HG03135 (cell line): Measurements from ENCODE around the gene GRID1.
"Not testable (repeated sequence)": the region's sequence is repeated elsewhere in the genome, so short reads cannot be mapped to it uniquely, and the experiment has no call there.

Experiments used
- ATAC-seq: cut with Tn5 transposase; IDR thresholded peaks from one replicate; pipeline ENCODE4 v1.9.1; 2021; ENCODE audit warnings: mild to moderate bottlenecking, moderate library complexity; ENCODE audit not compliant: unreplicated experiment

The GRID1 gene

GRCh38 chr10:86122646-86123045, 243.9 kb downstream of the GRID1 start:
- no peak for ATAC-seq

- ATAC-seq, result no peak
Observed at GRCh38 chr10:86121200-86121599, 245.4 kb downstream of the GRID1 start.

GRCh38 chr10:86117051-86117450, 249.5 kb downstream of the GRID1 start:
- ATAC-seq, result no peak

DNA sequence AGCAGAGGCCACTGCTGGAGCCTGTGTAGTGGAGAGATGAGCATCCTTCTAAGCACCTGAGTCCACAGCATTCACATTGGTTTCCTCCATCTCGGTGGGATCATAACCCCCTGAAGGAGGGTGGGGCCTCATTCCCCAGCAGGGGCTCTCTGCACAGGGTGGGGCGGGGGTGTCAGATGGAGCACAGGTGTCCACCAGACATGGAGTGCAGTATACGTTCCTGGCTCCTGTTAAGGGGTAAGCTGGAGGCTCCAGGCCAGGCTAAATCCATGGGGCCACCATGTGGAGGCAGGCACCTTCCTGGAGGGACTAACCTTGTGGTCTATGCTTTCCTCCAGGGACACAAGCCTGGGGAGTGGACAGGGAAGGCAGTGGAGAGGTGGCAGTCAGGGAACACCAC, 252.6 kb downstream of the GRID1 start:
- ATAC-seq, result no peak

- ATAC-seq, result no peak
Observed at GRCh38 chr10:86113501-86113900, 253.1 kb downstream of the GRID1 start.

GRCh38 chr10:86113044-86113443, 253.6 kb downstream of the GRID1 start:
- no peak for ATAC-seq

- ATAC-seq, result no peak
Observed at GRCh38 chr10:86111902-86112545, 254.6 kb downstream of the GRID1 start.

- ATAC-seq, result no peak
Observed at GRCh38 chr10:86110156-86110786, 256.3 kb downstream of the GRID1 start.

- ATAC-seq, result no peak
Observed at GRCh38 chr10:86109421-86109820, 257.2 kb downstream of the GRID1 start.

- ATAC-seq, result no peak
Observed at GRCh38 chr10:86108696-86109095, 257.9 kb downstream of the GRID1 start.

DNA sequence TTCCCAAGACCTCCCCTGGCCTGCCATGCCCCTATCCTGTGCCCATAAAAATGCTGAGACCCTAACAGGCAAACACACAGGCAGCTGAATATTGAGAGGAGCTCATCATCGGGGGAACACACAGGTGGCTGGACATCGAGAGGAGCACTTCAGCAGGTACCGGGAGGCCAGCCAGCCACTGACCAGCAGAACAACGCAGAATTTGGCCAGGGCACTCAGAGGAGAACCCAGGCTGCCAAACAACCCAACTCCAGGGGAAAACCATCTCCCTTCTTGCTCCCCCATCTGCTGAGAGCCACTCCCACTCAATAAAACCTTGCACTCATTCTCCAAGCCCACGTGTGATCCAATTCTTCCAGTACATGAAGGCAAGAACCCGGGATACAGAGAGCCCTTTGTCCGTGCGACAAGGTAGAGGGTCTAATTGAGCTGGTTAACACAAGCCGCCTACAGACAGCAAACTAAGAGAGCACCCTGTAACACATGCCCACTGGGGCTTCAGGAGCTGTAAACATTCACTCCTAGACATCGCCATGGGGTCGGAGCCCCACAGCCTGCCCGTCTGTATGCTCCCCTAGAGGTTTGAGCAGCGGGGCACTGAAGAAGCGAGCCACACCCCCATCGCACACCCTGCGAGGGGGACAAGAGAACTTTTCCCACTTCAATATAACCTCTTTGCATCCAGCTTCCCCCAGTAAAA, 258.8 kb downstream of the GRID1 start:
- ATAC-seq, result not testable (repeated sequence)

DNA sequence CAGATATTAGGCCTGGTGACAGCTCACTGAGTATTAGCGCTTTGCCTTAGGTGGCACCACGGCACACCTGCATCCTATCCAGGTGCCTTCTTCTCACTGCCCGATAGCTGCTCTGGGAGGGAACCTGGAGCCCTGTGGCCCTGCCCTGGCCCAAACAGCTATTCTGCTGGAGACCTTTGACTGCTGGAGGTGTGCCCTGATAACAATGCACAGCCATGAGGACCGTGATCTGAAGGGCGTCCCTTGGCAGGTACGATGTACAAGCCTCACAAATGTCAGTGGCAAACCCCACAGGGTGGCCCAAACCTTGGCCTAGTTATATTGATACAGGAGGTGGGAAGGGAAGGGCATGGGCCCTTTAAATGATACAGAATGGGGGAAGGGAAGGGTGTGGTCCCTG, 259.5 kb downstream of the GRID1 start:
- no peak for ATAC-seq

DNA sequence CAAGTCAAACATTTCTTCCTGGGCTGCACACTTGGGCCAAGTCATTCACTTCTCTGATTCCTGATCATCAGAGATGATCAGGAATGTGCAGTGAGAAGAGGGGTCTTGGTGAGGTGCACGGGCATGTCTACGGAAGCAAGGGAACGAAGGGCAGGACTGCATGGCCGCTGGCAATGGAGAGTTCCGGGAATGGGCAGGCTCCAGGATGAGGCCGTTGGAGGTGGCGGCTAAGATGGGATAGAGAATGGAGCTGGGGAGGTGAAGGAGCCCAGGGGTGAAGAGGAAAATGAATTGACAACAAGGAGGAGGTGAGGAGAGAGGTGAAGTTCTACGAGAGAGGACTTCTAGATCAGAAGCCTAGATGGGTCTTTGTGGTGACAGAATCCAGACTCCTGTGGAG, 260.0 kb downstream of the GRID1 start:
- no peak for ATAC-seq

GRCh38 chr10:86105640-86106039, 261.0 kb downstream of the GRID1 start:
- no peak for ATAC-seq

GRCh38 chr10:86105181-86105580, 261.4 kb downstream of the GRID1 start:
- ATAC-seq, result no peak

DNA sequence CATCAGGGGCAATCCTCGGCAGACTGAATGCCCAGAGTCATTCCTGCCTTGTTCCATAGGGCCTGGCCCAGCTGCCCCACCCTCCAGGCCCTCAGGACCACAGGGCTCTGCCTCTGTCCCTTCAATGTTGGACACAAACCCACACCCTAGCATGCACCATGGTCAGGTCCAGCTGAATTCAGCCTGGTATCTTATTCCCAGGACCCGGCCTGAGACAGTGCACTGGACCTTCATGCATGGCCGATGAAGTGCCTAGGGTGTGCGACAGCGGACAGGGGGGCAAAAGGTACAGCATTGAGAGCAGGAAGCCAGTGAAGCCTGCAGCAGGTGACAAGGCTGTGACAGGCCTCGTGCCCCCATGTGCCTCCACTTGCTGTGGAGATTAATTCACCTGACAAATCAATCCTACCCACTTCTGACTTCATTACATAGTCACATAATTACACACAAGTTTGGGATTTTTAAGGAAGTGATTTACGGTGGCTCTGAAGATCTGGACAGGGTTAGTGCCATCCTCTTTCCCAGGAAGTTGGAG, 261.9 kb downstream of the GRID1 start:
- ATAC-seq, result no peak

- no peak for ATAC-seq
Observed at GRCh38 chr10:86104156-86104555, 262.4 kb downstream of the GRID1 start.

DNA sequence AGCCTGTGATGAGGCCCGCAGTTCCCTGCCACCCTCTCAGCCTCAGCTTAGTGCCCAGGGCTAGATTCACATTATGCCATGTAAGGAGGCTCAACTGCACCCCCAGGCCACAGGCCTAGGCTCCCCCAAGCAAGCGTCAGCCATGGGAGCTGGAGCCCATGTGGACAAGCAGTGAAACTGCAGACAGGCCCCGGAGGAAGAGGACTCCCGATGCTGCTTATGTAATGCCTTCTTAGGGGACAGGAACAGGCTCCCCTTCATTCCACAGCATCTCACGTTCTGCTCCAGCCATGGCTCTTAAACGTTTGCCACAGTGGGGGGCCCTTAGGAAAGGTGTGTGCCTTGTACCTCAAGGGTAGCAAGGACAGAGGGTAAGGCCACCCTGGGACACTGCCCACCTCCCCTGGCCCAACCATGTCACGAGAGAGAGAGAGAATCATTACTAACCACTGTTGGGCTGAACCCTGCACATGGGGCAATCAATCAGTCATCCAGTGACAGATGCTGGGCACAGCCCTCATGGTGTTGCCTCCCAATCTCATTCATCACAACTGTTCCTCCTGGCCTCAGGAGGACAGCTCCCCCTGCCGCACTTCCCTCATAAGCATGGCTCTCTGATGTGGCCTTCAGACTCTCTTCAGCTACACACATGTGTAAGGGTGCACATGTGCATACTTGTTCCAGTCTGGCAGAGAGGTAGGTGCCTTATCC, 263.0 kb downstream of the GRID1 start:
- ATAC-seq, result no peak

DNA sequence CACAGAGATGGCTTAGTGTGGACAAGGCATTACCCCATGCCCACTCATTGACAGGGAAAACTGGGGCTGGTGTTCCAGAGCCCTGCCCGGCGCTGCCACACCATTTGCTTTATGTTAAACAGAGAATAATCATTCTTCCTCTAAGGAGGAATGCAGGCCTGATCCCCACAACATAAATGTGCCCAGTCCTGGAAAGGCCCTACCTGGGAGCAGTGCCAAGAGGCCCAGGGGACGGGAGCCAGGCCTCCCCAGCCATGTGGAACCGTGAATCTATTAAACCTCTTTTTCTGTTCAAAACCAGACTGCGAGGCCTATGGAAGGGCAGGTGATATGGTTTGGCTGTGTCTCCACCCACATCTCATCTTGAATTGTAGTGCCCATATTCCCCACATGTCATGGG, 264.1 kb downstream of the GRID1 start:
- no peak for ATAC-seq

DNA sequence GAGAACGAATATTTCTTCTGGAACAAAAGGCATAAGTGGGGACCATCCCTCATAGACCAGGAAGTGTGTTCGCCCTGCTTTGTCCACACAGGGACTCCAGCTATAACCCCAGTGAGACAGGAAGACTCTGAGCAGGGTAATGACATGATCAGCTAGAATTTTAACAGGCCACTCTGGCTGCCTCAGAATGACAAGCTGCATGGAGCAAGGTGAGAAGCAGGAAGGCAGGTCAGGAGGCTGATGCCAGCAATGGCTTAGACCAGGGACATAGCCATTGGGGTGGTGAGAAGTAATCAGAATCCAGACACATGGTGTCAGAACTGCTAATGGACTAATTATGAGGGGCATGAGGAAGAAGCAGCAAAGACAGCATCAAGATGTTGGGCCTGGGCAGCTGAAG, 264.6 kb downstream of the GRID1 start:
- ATAC-seq, result no peak

DNA sequence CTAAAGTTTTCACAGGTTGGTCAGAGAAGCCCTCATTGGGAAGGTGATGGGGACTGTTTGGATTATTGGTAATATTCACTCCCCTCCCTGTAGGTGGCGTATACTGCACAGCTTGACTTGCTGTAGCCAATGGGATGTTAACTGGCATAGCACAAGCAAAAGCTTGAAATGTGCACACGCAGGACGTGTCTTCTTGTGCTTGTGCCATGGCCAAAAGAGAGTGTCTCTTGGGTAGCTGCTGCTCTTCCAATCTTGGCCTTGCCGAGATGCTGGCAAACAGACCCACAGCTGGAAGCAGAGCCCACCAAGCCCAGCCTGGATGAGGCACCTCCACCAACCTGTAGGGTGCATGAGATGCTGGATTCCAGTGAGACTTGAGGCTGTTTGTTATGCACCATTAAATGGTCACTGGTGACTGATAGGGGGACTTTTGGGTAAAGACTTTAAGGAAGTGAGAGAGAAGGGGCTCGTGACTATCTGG, 266.0 kb downstream of the GRID1 start:
- ATAC-seq, result peak; percentile 65
